AG09309 (cell line): ENCODE measurements around the gene NREP.

Experiments used
- DNase-seq: peaks from one replicate; pipeline ENCODE4 v3.0.0-alpha.2; 2010; ENCODE audit warnings: low read depth
- H3K4me3 ChIP-seq: 2 replicates; pipeline ENCODE4 v1.5.1; 2011; ENCODE audit warnings: mild to moderate bottlenecking, low read depth, low read length, moderate library complexity; ENCODE audit not compliant: control insufficient read depth
- TF ChIP-seq, protein P1 (sequence below): IDR thresholded peaks from 2 replicates; pipeline ENCODE4 v1.5.1; 2011; ENCODE audit warnings: mild to moderate bottlenecking, low read depth, low read length, inconsistent platforms; ENCODE audit not compliant: insufficient read depth, control insufficient read depth; ENCODE audit errors: missing control alignments

Gene NREP

DNA sequence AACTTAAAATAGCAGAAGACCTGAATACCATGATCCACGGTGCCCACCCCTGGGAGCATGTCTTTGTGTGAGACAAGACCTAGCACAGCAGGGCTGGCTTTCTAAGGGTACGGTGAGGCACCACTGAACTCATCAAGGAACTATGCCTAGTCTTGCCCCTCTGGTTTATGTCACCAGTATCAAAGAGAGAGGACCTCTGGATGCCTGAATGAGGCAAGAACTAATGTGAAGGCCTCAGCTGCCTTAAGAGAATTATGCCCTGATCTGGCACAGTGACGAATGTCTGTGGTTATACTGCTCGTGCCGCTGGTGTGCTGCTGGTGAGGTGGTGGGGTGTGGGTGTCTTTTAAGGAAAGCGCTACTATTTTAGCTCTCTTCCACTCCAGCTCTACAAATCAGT, 23.0 kb downstream of the NREP start:
- TF ChIP-seq, protein P1, sequence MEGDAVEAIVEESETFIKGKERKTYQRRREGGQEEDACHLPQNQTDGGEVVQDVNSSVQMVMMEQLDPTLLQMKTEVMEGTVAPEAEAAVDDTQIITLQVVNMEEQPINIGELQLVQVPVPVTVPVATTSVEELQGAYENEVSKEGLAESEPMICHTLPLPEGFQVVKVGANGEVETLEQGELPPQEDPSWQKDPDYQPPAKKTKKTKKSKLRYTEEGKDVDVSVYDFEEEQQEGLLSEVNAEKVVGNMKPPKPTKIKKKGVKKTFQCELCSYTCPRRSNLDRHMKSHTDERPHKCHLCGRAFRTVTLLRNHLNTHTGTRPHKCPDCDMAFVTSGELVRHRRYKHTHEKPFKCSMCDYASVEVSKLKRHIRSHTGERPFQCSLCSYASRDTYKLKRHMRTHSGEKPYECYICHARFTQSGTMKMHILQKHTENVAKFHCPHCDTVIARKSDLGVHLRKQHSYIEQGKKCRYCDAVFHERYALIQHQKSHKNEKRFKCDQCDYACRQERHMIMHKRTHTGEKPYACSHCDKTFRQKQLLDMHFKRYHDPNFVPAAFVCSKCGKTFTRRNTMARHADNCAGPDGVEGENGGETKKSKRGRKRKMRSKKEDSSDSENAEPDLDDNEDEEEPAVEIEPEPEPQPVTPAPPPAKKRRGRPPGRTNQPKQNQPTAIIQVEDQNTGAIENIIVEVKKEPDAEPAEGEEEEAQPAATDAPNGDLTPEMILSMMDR = no peak
- no peak for DNase-seq
- no peak overlapping the region for H3K4me3 ChIP-seq

DNA sequence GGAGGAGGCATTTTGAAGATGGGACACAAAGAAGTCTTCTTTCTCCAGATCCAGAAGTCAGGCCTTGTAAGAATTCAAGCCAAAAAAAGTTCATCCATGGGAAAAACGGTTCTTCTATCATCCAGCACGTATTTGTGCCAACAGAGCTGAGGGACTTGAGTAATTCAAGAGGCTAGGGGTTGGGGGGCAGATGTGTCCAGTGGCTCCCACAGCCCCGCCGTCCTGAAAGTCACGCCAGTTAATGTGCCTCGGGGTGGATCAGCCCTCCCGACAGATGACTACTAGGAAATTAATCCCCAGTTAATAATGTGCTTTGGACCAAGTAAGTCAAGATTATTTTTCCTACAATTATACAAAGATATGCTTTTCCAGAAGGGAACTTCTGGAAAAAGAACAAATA, 23.4 kb downstream of the NREP start:
- H3K4me3 ChIP-seq = no peak overlapping the region
- TF ChIP-seq, protein P1 = no peak
- DNase-seq = no peak

DNA sequence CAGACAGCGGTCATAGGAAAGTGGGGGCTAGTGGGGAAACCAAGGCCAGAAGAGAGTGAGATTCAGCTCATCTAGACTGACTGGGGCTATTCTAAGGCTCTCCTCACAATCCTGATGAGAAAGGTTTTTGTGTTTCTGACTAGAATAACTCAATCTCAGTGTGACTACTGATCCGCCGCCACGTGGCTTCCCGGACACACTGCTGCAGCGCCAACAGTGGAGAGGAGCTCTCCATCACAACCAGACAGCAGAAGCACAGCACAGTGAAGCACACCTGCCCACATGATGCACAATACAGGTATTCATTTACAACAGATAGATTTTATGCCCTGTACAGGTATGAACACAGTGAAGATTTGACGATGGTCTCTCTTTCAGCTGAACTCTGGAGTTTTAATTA, 25.4 kb downstream of the NREP start:
- DNase-seq = no peak
- H3K4me3 ChIP-seq = no peak overlapping the region
- TF ChIP-seq, protein P1 = no peak

DNA sequence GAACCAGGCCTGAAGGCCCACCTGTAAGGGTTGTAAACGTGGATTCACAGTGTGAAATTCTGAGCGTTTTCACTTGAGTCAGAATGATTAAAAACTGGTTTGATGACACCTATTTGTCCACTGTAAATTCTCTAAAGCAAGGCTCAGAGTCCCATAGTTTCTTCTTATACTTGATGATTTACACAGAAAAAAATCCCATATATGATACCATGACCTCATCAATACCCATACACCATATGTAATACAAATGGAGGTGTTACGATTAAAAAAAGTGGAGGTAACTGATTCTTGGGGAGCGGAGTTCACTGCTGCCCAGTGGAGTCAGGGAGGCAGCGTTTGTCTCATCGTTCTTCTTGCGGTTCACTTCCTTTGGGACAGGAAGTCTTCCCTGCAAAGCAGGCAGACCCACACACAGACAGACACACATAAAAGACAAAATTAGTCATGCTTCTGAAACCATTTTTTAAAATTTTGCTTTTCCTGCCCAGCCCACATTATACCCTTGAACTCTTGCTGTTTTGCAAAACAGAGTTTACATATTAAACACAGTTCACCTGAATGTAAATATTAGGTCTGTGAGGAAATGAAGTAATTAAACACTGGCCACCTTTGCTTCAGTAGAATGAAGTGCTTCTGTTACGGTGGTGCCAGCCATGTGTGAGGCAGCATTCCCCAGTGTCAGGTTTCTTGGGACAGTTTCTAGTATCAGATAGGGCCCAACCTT, 26.2 kb downstream of the NREP start:
- TF ChIP-seq, protein P1 = no peak
- no peak for DNase-seq
- H3K4me3 ChIP-seq = no peak overlapping the region

DNA sequence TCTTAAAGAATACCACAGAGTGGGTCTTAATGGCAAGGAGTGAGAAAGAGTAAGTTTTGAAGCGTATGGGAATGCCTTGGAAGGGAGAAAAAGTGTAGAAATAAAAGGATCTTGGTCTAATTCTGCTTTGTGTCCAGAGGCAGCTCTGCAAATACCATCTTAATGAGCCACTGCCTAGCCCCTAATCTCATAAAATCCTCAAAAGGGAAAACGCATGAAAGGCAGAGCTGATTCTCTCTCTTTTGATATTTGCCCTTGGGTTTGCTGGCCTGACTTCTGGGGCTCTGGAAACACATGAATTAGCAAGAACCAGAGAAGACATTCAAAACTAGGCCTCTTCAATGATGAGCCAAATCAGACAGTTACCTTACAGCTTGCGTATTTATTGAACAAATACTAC, 28.1 kb downstream of the NREP start:
- no peak for DNase-seq
- no peak overlapping the region for H3K4me3 ChIP-seq
- TF ChIP-seq, protein P1 = no peak

DNA sequence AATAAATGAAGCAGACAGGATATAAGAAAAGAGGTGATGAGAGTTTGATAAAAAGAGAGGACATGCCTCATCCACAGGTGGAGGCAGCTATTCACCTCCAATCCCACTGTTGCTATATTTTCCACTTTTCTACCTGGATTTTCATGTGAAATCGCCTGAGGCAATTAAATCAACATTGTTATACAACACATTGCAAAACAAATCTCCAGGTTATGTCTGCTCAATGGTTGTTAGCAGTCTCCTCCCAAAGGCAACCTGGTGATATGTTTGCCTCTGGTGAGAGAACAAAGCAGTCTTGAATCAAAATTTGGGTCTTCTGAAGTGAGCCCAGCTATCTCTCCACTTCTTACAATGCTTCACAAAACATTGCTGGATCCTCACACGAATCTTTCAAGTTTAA, 30.0 kb downstream of the NREP start:
- TF ChIP-seq, protein P1 = no peak
- DNase-seq = no peak
- no peak overlapping the region for H3K4me3 ChIP-seq

DNA sequence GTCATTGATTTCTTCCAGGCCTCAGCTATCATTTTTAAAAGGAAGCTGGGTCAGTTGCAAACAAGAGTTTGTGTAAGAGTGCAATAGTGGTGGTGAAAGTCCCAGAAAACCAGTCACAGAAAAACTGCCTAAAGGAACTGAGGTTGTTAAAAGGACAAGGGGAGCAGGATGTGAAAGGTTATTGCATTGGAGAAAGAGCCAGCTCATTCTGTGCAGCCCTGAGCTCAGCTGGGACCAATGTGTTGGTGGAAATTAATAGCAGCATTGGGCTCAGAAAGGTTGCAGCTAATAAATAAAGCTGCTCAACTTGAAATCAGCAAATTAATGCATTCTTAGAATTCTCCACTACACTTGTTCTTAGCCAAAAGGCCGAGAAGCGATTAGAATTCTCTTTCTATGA, 34.9 kb downstream of the NREP start:
- TF ChIP-seq, protein P1 = no peak
- no peak overlapping the region for H3K4me3 ChIP-seq
- DNase-seq = no peak
